SK-N-SH treated with all-trans-retinoic acid at 6 μM for 48 hours (cell line): ENCODE results near the gene TIPARP.

Source experiments
- ARNTL ChIP-seq: fragments of 450-650 bp; formaldehyde crosslinking; IDR thresholded peaks from 2 replicates; pipeline ENCODE4 v1.5.0; 2020; ENCODE audit warnings: low read depth, mild to moderate bottlenecking, moderate library complexity, borderline replicate concordance
- CREB5 ChIP-seq: fragments of 250-450 bp; sonication (Bioruptor Pico); IDR thresholded peaks from 2 replicates; pipeline ENCODE4 v1.5.1; 2020; ENCODE audit warnings: low read depth, mild to moderate bottlenecking, moderate library complexity
- CSRNP3 ChIP-seq: fragments of 250-450 bp; sonication (Bioruptor Pico); IDR thresholded peaks from 2 replicates; pipeline ENCODE4 v1.5.1; 2021; ENCODE audit warnings: mild to moderate bottlenecking, moderate library complexity
- ESRRG ChIP-seq: fragments of 250-450 bp; sonication (Bioruptor Pico); IDR thresholded peaks from 2 replicates; pipeline ENCODE4 v1.6.1; 2021; ENCODE audit warnings: mild to moderate bottlenecking
- ISL1 ChIP-seq: fragments of 250-450 bp; sonication (Bioruptor Pico); IDR thresholded peaks from 2 replicates; pipeline ENCODE4 v2.1.2; 2022; ENCODE audit warnings: mild to moderate bottlenecking, moderate library complexity
- PPARA ChIP-seq: fragments of 250-450 bp; sonication (Bioruptor Pico); IDR thresholded peaks from 2 replicates; pipeline ENCODE4 v1.5.0; 2020; ENCODE audit warnings: mild to moderate bottlenecking, borderline replicate concordance
- RARB ChIP-seq: fragments of 250-450 bp; sonication (Bioruptor Pico); IDR thresholded peaks from 2 replicates; pipeline ENCODE4 v1.8.0; 2021; ENCODE audit warnings: mild to moderate bottlenecking, moderate library complexity
- ZFP3 ChIP-seq: fragments of 250-450 bp; sonication (Bioruptor Pico); IDR thresholded peaks from 2 replicates; pipeline ENCODE4 v1.5.0; 2020; ENCODE audit warnings: mild to moderate bottlenecking, moderate library complexity
- ZFP30 ChIP-seq: fragments of 450-650 bp; formaldehyde crosslinking; IDR thresholded peaks from 2 replicates; pipeline ENCODE4 v1.5.0; 2022; ENCODE audit warnings: mild to moderate bottlenecking, moderate library complexity
- ZNF565 ChIP-seq: fragments of 450-650 bp; formaldehyde crosslinking; conservative IDR thresholded peaks from 2 replicates; pipeline ENCODE4 v1.5.0; 2020; ENCODE audit warnings: low read depth, mild to moderate bottlenecking, moderate library complexity
- ZNF70 ChIP-seq: fragments of 450-650 bp; formaldehyde crosslinking; IDR thresholded peaks from 2 replicates; pipeline ENCODE4 v1.5.0; 2020; ENCODE audit warnings: mild to moderate bottlenecking, moderate library complexity
- ZNF8 ChIP-seq: fragments of 450-650 bp; formaldehyde crosslinking; IDR thresholded peaks from 2 replicates; pipeline ENCODE4 v1.5.0; 2020; ENCODE audit warnings: mild to moderate bottlenecking, moderate library complexity
- TF ChIP-seq, protein P1 (sequence below): fragments of 250-450 bp; sonication (Bioruptor Pico); IDR thresholded peaks from 2 replicates; pipeline ENCODE4 v1.8.0; 2021; ENCODE audit warnings: low read depth, mild to moderate bottlenecking, moderate library complexity, borderline replicate concordance
- TF ChIP-seq, protein P2 (sequence below): fragments of 250-450 bp; sonication (Bioruptor Pico); IDR thresholded peaks from 2 replicates; pipeline ENCODE4 v1.8.0; 2020; ENCODE audit warnings: mild to moderate bottlenecking, moderate library complexity, borderline replicate concordance

GRCh38 chr3:156649681-156650080, 24.7 kb upstream of the TIPARP start:
- TF ChIP-seq ISL1, result no peak
- TF ChIP-seq, protein P1, sequence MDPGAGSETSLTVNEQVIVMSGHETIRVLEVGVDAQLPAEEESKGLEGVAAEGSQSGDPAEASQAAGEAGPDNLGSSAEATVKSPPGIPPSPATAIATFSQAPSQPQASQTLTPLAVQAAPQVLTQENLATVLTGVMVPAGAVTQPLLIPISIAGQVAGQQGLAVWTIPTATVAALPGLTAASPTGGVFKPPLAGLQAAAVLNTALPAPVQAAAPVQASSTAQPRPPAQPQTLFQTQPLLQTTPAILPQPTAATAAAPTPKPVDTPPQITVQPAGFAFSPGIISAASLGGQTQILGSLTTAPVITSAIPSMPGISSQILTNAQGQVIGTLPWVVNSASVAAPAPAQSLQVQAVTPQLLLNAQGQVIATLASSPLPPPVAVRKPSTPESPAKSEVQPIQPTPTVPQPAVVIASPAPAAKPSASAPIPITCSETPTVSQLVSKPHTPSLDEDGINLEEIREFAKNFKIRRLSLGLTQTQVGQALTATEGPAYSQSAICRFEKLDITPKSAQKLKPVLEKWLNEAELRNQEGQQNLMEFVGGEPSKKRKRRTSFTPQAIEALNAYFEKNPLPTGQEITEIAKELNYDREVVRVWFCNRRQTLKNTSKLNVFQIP (CRISPR knock-in tag), result no peak
- TF ChIP-seq, protein P2, sequence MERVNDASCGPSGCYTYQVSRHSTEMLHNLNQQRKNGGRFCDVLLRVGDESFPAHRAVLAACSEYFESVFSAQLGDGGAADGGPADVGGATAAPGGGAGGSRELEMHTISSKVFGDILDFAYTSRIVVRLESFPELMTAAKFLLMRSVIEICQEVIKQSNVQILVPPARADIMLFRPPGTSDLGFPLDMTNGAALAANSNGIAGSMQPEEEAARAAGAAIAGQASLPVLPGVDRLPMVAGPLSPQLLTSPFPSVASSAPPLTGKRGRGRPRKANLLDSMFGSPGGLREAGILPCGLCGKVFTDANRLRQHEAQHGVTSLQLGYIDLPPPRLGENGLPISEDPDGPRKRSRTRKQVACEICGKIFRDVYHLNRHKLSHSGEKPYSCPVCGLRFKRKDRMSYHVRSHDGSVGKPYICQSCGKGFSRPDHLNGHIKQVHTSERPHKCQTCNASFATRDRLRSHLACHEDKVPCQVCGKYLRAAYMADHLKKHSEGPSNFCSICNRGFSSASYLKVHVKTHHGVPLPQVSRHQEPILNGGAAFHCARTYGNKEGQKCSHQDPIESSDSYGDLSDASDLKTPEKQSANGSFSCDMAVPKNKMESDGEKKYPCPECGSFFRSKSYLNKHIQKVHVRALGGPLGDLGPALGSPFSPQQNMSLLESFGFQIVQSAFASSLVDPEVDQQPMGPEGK (CRISPR knock-in tag), result no peak
- TF ChIP-seq RARB (CRISPR knock-in tag), result no peak
- no peak for TF ChIP-seq PPARA (CRISPR knock-in tag)
- TF ChIP-seq ZFP3, result no peak
- TF ChIP-seq ZNF70, result no peak
- TF ChIP-seq ZNF565 (CRISPR knock-in tag), result no peak
- no peak for TF ChIP-seq CSRNP3
- TF ChIP-seq ESRRG (CRISPR knock-in tag), result no peak
- no peak for TF ChIP-seq ARNTL (CRISPR knock-in tag)
- no peak for TF ChIP-seq CREB5 (CRISPR knock-in tag)
- TF ChIP-seq ZNF8 (CRISPR knock-in tag), result no peak
- TF ChIP-seq ZFP30 (CRISPR knock-in tag), result no peak
